T-helper 17 cell (primary cell): ENCODE results near the gene S100PBP. TPM values are rescaled to one million over a fixed set of nuclear protein-coding genes. Genes with fewer than 3 reads are reported as not detected.

Source experiments
- ATAC-seq: fragments of 150-1000 bp; cut with Tn5 transposase; 2 replicates; pipeline ENCODE4 v1.10.0; 2021; ENCODE audit warnings: mild to moderate bottlenecking, moderate library complexity
- DNase-seq, 3 donors: peaks; one replicate each; pipeline versions ENCODE4 v3.0.0 to v3.0.0-alpha.2; 2020 to 2021
- H3K9me3 ChIP-seq: one replicate; pipeline ENCODE4 v1.7.0; 2013; ENCODE audit warnings: low read length, mild to moderate bottlenecking; ENCODE audit not compliant: control insufficient read depth, poor library complexity, severe bottlenecking
- H3K27ac Mint-ChIP-seq: one replicate; pipeline ENCODE4 v1.8.0; 2022; ENCODE audit warnings: mild to moderate bottlenecking, moderate library complexity, mixed read lengths
- H3K27me3 Mint-ChIP-seq: one replicate; pipeline ENCODE4 v1.8.0; 2022; ENCODE audit warnings: mixed read lengths
- H3K36me3 Mint-ChIP-seq: one replicate; pipeline ENCODE4 v1.8.0; 2022; ENCODE audit warnings: low read depth, mixed read lengths
- H3K4me1 Mint-ChIP-seq: one replicate; pipeline ENCODE4 v1.8.0; 2022; ENCODE audit warnings: mild to moderate bottlenecking, mixed read lengths
- H3K4me3 Mint-ChIP-seq: one replicate; pipeline ENCODE4 v1.8.0; 2022; ENCODE audit warnings: mild to moderate bottlenecking, moderate library complexity, mixed read lengths
- total RNA-seq, 4 donors: library from RNA in 2 of 4; stranded (reverse) in 2 of 4; gene quantifications; one replicate each; pipeline ENCODE4 v1.2.3 and lab custom pipeline; 2022 to 2026

The S100PBP gene
- total RNA-seq, 2 donors from 2014 or later, result 32.5 to 35.5 TPM

- H3K27me3 Mint-ChIP-seq, result no peaks in the 10 kb centered on the region
- H3K27ac Mint-ChIP-seq, result no peak overlapping the region
- DNase-seq (no peak), ATAC-seq (no peak)
- H3K9me3 ChIP-seq, result no peaks in the 10 kb centered on the region
- no peak overlapping the region for H3K4me3 Mint-ChIP-seq
- peaks cover 9% of the 10 kb centered on the region for H3K36me3 Mint-ChIP-seq
- peaks cover 5% of the 10 kb centered on the region for H3K4me1 Mint-ChIP-seq
Observed at GRCh38 chr1:32861904-32862695, 44.6 kb downstream of the S100PBP start.

GRCh38 chr1:32863218-32863880 is 45.9 kb downstream of the S100PBP start:
- peaks cover 11% of the 10 kb centered on the region for H3K36me3 Mint-ChIP-seq
- H3K4me3 Mint-ChIP-seq, result no peak overlapping the region
- peaks cover 7% of the 10 kb centered on the region for H3K4me1 Mint-ChIP-seq
- no peak for DNase-seq
- H3K9me3 ChIP-seq, result no peaks in the 10 kb centered on the region
- H3K27ac Mint-ChIP-seq, result no peak overlapping the region
- H3K27me3 Mint-ChIP-seq, result peaks cover 2% of the 10 kb centered on the region
- ATAC-seq, result no peak

GRCh38 chr1:32863881-32864245 is 46.4 kb downstream of the S100PBP start:
- no peaks in the 10 kb centered on the region for H3K9me3 ChIP-seq
- H3K4me3 Mint-ChIP-seq, result no peak overlapping the region
- peaks cover 11% of the 10 kb centered on the region for H3K4me1 Mint-ChIP-seq
- no peak overlapping the region for H3K27ac Mint-ChIP-seq
- ATAC-seq (no peak), DNase-seq (no peak)
- H3K36me3 Mint-ChIP-seq, result peaks cover 12% of the 10 kb centered on the region
- peaks cover 8% of the 10 kb centered on the region for H3K27me3 Mint-ChIP-seq

GRCh38 chr1:32864375-32865019 is 47.0 kb downstream of the S100PBP start:
- no peaks in the 10 kb centered on the region for H3K9me3 ChIP-seq
- Mint-ChIP-seq H3K4me3 (no peak overlapping the region), H3K27me3 (peaks cover 14% of the 10 kb centered on the region), H3K36me3 (peaks cover 19% of the 10 kb centered on the region), H3K27ac (no peak overlapping the region), H3K4me1 (peaks cover 16% of the 10 kb centered on the region)
- no peak for ATAC-seq
- DNase-seq, result no peak

GRCh38 chr1:32865639-32866405 is 48.4 kb downstream of the S100PBP start:
- Mint-ChIP-seq H3K27ac (peak overlapping the region; percentile 53), H3K4me1 (peaks cover 24% of the 10 kb centered on the region), H3K27me3 (peaks cover 22% of the 10 kb centered on the region), H3K36me3 (peaks cover 23% of the 10 kb centered on the region), H3K4me3 (no peak overlapping the region)
- ATAC-seq (no peak), DNase-seq (no peak)
- H3K9me3 ChIP-seq, result no peaks in the 10 kb centered on the region

GRCh38 chr1:32867151-32867550 is 49.7 kb downstream of the S100PBP start:
- ATAC-seq (no peak), DNase-seq (no peak)
- Mint-ChIP-seq H3K4me1 (peaks cover 27% of the 10 kb centered on the region), H3K27ac (no peak overlapping the region), H3K36me3 (peaks cover 25% of the 10 kb centered on the region), H3K4me3 (no peak overlapping the region), H3K27me3 (peaks cover 33% of the 10 kb centered on the region)
- no peaks in the 10 kb centered on the region for H3K9me3 ChIP-seq

GRCh38 chr1:32867671-32868070 is 50.2 kb downstream of the S100PBP start:
- DNase-seq (no peak), ATAC-seq (no peak)
- Mint-ChIP-seq H3K4me1 (peaks cover 30% of the 10 kb centered on the region), H3K4me3 (no peak overlapping the region), H3K27me3 (peaks cover 38% of the 10 kb centered on the region), H3K27ac (no peak overlapping the region), H3K36me3 (peaks cover 26% of the 10 kb centered on the region)
- no peaks in the 10 kb centered on the region for H3K9me3 ChIP-seq

- DNase-seq (no peak), ATAC-seq (no peak)
- H3K4me3 Mint-ChIP-seq, result no peak overlapping the region
- no peaks in the 10 kb centered on the region for H3K9me3 ChIP-seq
- H3K36me3 Mint-ChIP-seq, result peaks cover 27% of the 10 kb centered on the region
- peaks cover 31% of the 10 kb centered on the region for H3K4me1 Mint-ChIP-seq
- no peak overlapping the region for H3K27ac Mint-ChIP-seq
- H3K27me3 Mint-ChIP-seq, result peaks cover 42% of the 10 kb centered on the region
Observed at GRCh38 chr1:32868085-32868484, 50.6 kb downstream of the S100PBP start.

GRCh38 chr1:32868806-32869455 is 51.5 kb downstream of the S100PBP start:
- H3K9me3 ChIP-seq, result no peaks in the 10 kb centered on the region
- H3K27me3 Mint-ChIP-seq, result peaks cover 48% of the 10 kb centered on the region
- DNase-seq (no peak), ATAC-seq (no peak)
- peaks cover 31% of the 10 kb centered on the region for H3K4me1 Mint-ChIP-seq
- H3K4me3 Mint-ChIP-seq, result peak overlapping the region; percentile 52
- H3K27ac Mint-ChIP-seq, result peak overlapping the region; percentile 88
- peaks cover 27% of the 10 kb centered on the region for H3K36me3 Mint-ChIP-seq

- ATAC-seq (no peak), DNase-seq (no peak)
- Mint-ChIP-seq H3K4me1 (peaks cover 35% of the 10 kb centered on the region), H3K27me3 (peaks cover 59% of the 10 kb centered on the region), H3K4me3 (peak overlapping the region; percentile 89), H3K27ac (peak overlapping the region; percentile 88), H3K36me3 (peaks cover 27% of the 10 kb centered on the region)
- H3K9me3 ChIP-seq, result no peaks in the 10 kb centered on the region
Observed at GRCh38 chr1:32869923-32870614, 52.6 kb downstream of the S100PBP start.

- ATAC-seq (peak; percentile 39), DNase-seq (no peak)
- H3K4me3 Mint-ChIP-seq, result peak within 1 kb of the TSS; percentile 89
- peaks cover 66% of the 10 kb centered on the region for H3K27me3 Mint-ChIP-seq
- H3K36me3 Mint-ChIP-seq, result peaks cover 28% of the 10 kb centered on the region
- H3K4me1 Mint-ChIP-seq, result peaks cover 41% of the 10 kb centered on the region
- peak within 1 kb of the TSS; percentile 88 for H3K27ac Mint-ChIP-seq
- H3K9me3 ChIP-seq, result no peaks in the 10 kb centered on the region
Observed at GRCh38 chr1:32870615-32871363, 53.3 kb downstream of the S100PBP start, which contains the start of gene FNDC5. Gene FNDC5 (minus strand): TSS chr1:32870912.
